ENCODE data around the gene HNRNPA3.
"Not testable (repeated sequence)": the region's sequence is repeated elsewhere in the genome, so short reads cannot be mapped to it uniquely, and the experiment has no call there.

Gene HNRNPA3

DNA sequence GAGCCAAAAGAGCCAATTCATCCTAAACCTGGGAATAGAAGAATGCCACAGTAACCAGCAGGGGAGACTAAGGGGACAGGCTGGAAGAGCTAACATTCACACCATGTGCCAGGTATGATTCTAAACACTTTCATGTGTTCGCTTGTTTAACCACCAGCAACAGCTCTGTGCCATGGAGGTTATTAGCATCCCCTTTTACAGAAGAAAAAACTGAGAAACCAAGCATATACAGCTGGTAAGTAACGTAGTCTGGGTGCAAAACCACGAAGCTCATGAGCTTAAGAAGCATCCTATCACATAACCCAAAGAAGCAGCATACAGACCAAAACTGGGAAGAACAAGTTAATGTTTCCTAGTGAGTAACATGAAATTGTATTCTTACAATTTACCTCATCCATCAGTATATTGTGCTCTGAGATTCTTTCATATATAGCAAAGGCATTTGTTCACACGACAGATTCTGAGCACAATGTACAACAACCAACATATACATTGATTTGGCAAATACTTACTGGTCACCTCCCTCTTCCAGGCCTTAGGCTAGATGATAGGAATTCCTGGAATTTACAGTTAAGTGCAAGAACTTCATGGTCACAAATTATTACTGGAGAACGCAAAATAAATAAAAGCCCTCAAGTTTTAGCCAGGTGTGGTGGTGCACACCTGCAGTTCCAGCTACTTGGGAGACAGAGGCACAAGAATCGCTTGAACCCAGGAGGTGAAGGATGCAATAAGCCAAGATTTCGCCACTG is 36.5 kb upstream of the HNRNPA3 start:
- Histone ChIP-seq H3K27me3 (ENCODE audit: low read length) (no peaks in the 10 kb centered on the region), H3K79me2 (ENCODE audit: insufficient read depth, low read length) (no peaks in the 10 kb centered on the region), H3K9ac (ENCODE audit: low read length) (no peak overlapping the region), H4K20me1 (ENCODE audit: low read depth, low read length) (no peaks in the 10 kb centered on the region), H3K4me3 (ENCODE audit: insufficient read depth, low read length, poor library complexity, severe bottlenecking) (no peak overlapping the region), H3K9me3 (ENCODE audit: insufficient read depth, low read length) (no peaks in the 10 kb centered on the region), H3K4me2 (ENCODE audit: low read depth, low read length, poor library complexity, severe bottlenecking) (no peak overlapping the region), H3K27ac (ENCODE audit: low read depth, low read length) (no peak overlapping the region), H2AFZ (ENCODE audit: low read depth, low read length, severe bottlenecking) (no peak overlapping the region), H3F3A (ENCODE audit: insufficient read depth) (no peaks in the 10 kb centered on the region), H3K9me2 (replicated peaks; ENCODE audit: insufficient read depth, low read length) (no peaks in the 10 kb centered on the region), H3K36me3 (ENCODE audit: low read length) (no peaks in the 10 kb centered on the region)
- no peak for TF ChIP-seq EZH2phosphoT487 (conservative IDR thresholded peaks at IDR 0.05; ENCODE audit: low read length)

DNA sequence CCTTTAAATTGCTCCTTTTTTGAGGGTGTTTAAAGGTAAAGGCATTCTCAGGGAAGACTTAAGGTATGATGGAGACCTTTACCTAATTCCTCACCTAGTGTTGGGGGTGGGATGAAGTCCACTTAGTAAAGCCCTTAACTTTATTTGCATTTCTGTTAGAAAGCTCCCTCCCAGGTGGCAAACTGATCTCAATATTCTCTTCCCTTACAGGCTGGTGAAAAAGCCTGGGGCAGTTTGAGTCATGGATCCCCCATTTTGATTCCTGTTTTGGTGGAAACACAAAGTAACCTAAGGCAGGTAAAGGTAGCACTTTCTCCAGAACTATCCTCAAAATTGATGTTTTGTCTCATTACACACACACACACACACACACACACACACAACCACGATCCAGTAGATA is 33.8 kb upstream of the HNRNPA3 start:
- TF ChIP-seq, protein P1, sequence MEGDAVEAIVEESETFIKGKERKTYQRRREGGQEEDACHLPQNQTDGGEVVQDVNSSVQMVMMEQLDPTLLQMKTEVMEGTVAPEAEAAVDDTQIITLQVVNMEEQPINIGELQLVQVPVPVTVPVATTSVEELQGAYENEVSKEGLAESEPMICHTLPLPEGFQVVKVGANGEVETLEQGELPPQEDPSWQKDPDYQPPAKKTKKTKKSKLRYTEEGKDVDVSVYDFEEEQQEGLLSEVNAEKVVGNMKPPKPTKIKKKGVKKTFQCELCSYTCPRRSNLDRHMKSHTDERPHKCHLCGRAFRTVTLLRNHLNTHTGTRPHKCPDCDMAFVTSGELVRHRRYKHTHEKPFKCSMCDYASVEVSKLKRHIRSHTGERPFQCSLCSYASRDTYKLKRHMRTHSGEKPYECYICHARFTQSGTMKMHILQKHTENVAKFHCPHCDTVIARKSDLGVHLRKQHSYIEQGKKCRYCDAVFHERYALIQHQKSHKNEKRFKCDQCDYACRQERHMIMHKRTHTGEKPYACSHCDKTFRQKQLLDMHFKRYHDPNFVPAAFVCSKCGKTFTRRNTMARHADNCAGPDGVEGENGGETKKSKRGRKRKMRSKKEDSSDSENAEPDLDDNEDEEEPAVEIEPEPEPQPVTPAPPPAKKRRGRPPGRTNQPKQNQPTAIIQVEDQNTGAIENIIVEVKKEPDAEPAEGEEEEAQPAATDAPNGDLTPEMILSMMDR (IDR thresholded peaks at IDR 0.05; ENCODE audit: insufficient read depth, low read length, poor library complexity, severe bottlenecking) = no peak
- TF ChIP-seq EZH2phosphoT487 (conservative IDR thresholded peaks at IDR 0.05; ENCODE audit: low read length) = no peak
- Histone ChIP-seq H2AFZ (ENCODE audit: low read depth, low read length, severe bottlenecking) (no peak overlapping the region), H3K36me3 (ENCODE audit: low read length) (no peaks in the 10 kb centered on the region), H3K27ac (ENCODE audit: low read depth, low read length) (no peak overlapping the region), H3K4me3 (ENCODE audit: insufficient read depth, low read length, poor library complexity, severe bottlenecking) (no peak overlapping the region), H3K27me3 (ENCODE audit: low read length) (no peaks in the 10 kb centered on the region), H3K9me2 (replicated peaks; ENCODE audit: insufficient read depth, low read length) (no peaks in the 10 kb centered on the region), H3K4me2 (ENCODE audit: low read depth, low read length, poor library complexity, severe bottlenecking) (no peak overlapping the region), H3F3A (ENCODE audit: insufficient read depth) (no peaks in the 10 kb centered on the region), H3K79me2 (ENCODE audit: insufficient read depth, low read length) (no peaks in the 10 kb centered on the region), H4K20me1 (ENCODE audit: low read depth, low read length) (no peaks in the 10 kb centered on the region), H3K9me3 (ENCODE audit: insufficient read depth, low read length) (no peaks in the 10 kb centered on the region), H3K9ac (ENCODE audit: low read length) (no peak overlapping the region)

DNA sequence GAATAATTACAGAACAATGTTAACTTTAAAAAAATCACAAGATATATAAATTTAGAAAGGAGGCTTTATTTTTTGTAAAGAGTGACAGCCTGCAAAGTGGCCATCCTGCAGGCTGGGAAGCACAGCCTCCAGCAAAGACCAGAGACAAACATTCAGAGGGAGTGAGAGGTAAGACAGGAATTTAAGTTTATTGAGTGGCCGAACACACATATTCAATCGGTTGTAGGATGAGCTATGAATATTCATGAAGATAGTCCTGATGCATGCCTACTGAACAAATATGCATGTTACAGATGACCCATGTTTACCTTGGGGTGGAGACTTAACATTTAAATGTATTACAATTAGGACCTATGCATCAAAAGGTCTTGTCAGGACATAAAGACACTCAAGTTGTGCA is 33.4 kb upstream of the HNRNPA3 start:
- no peak overlapping the region for H3K4me3 ChIP-seq (ENCODE audit: insufficient read depth, low read length, poor library complexity, severe bottlenecking)
- H3F3A ChIP-seq (ENCODE audit: insufficient read depth) = no peaks in the 10 kb centered on the region
- TF ChIP-seq EZH2phosphoT487 (conservative IDR thresholded peaks at IDR 0.05; ENCODE audit: low read length) = no peak
- TF ChIP-seq, protein P1 (IDR thresholded peaks at IDR 0.05; ENCODE audit: insufficient read depth, low read length, poor library complexity, severe bottlenecking) = no peak
- no peaks in the 10 kb centered on the region for H4K20me1 ChIP-seq (ENCODE audit: low read depth, low read length)
- H3K27ac ChIP-seq (ENCODE audit: low read depth, low read length) = no peak overlapping the region
- no peak overlapping the region for H2AFZ ChIP-seq (ENCODE audit: low read depth, low read length, severe bottlenecking)
- H3K9ac ChIP-seq (ENCODE audit: low read length) = no peak overlapping the region
- no peaks in the 10 kb centered on the region for H3K27me3 ChIP-seq (ENCODE audit: low read length)
- no peak overlapping the region for H3K4me2 ChIP-seq (ENCODE audit: low read depth, low read length, poor library complexity, severe bottlenecking)
- H3K9me3 ChIP-seq (ENCODE audit: insufficient read depth, low read length) = no peaks in the 10 kb centered on the region
- no peaks in the 10 kb centered on the region for H3K36me3 ChIP-seq (ENCODE audit: low read length)
- H3K79me2 ChIP-seq (ENCODE audit: insufficient read depth, low read length) = no peaks in the 10 kb centered on the region
- no peaks in the 10 kb centered on the region for H3K9me2 ChIP-seq (replicated peaks; ENCODE audit: insufficient read depth, low read length)

DNA sequence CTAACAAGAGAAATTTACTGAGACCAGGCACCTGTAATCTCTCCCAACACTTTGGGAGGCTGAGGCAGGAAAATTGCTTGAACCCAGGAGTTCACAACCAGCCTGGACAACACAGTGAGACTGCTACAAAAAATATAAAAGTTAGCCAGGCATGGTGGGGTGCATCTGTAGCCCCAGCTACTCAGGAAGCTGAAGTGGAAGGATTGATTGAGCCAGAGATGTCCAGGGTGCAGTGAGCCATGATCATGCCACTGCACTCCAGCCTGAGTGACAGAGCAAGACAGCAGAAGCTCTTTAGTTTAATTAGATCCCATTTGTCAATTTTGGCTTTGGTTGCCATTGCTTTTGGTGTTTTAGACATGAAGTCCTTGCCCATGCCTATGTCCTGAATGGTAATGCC is 32.9 kb upstream of the HNRNPA3 start:
- H3K4me2 ChIP-seq (ENCODE audit: low read depth, low read length, poor library complexity, severe bottlenecking); H3K9ac ChIP-seq (ENCODE audit: low read length); H3K27ac ChIP-seq (ENCODE audit: low read depth, low read length); H3F3A ChIP-seq (ENCODE audit: insufficient read depth); H3K36me3 ChIP-seq (ENCODE audit: low read length); H3K9me2 ChIP-seq (replicated peaks; ENCODE audit: insufficient read depth, low read length); H4K20me1 ChIP-seq (ENCODE audit: low read depth, low read length); H3K9me3 ChIP-seq (ENCODE audit: insufficient read depth, low read length); H3K4me3 ChIP-seq (ENCODE audit: insufficient read depth, low read length, poor library complexity, severe bottlenecking); H3K27me3 ChIP-seq (ENCODE audit: low read length); H3K79me2 ChIP-seq (ENCODE audit: insufficient read depth, low read length); H2AFZ ChIP-seq (ENCODE audit: low read depth, low read length, severe bottlenecking): not testable (repeated sequence)
